DOHH2 (cell line): ENCODE data around the gene HAUS5.

Source experiments
- H3F3A ChIP-seq: fragments of 200-600 bp; sonication (generic), shearing (Covaris generic); 2 replicates; pipeline ENCODE4 v1.6.0; 2016; ENCODE audit warnings: antibody characterized with exemption, mild to moderate bottlenecking; ENCODE audit not compliant: control insufficient read depth, insufficient read depth
- H3K27ac ChIP-seq: fragments of 200-600 bp; sonication (generic); 2 replicates; pipeline ENCODE4 v1.5.1; 2014; ENCODE audit warnings: low read depth, mild to moderate bottlenecking, low read length, moderate library complexity
- H3K27me3 ChIP-seq: fragments of 200-600 bp; sonication (generic); 2 replicates; pipeline ENCODE4 v1.6.1; 2014; ENCODE audit warnings: mild to moderate bottlenecking, low read length, mixed read lengths; ENCODE audit not compliant: control insufficient read depth
- H3K36me3 ChIP-seq: fragments of 200-600 bp; sonication (generic); 2 replicates; pipeline ENCODE4 v1.6.1; 2014; ENCODE audit warnings: mild to moderate bottlenecking, low read length, moderate library complexity, mixed read lengths; ENCODE audit not compliant: control insufficient read depth
- H3K4me1 ChIP-seq: fragments of 200-600 bp; sonication (generic); 2 replicates; pipeline ENCODE4 v1.6.1; 2014; ENCODE audit warnings: mild to moderate bottlenecking, low read length, mixed read lengths; ENCODE audit not compliant: control insufficient read depth
- H3K4me2 ChIP-seq: fragments of 200-600 bp; sonication (generic); 2 replicates; pipeline ENCODE4 v1.6.0; 2014; ENCODE audit warnings: mild to moderate bottlenecking, low read length, moderate library complexity
- H3K4me3 ChIP-seq: fragments of 200-600 bp; sonication (generic); 2 replicates; pipeline ENCODE4 v1.5.1; 2014; ENCODE audit warnings: mild to moderate bottlenecking, low read length, mixed read lengths
- H3K79me2 ChIP-seq: fragments of 200-600 bp; sonication (generic); 2 replicates; pipeline ENCODE4 v1.6.1; 2014; ENCODE audit warnings: mild to moderate bottlenecking, low read length, mixed read lengths; ENCODE audit not compliant: control insufficient read depth
- H3K9me2 ChIP-seq: fragments of 200-600 bp; sonication (generic); replicated peaks from 2 replicates; pipeline ENCODE4 v1.6.1; 2014; ENCODE audit warnings: mild to moderate bottlenecking, low read length, mixed read lengths; ENCODE audit not compliant: control insufficient read depth
- H3K9me3 ChIP-seq: fragments of 200-600 bp; sonication (generic); 2 replicates; pipeline ENCODE4 v1.6.1; 2014; ENCODE audit warnings: antibody characterized with exemption, low read length, mixed read lengths; ENCODE audit not compliant: control insufficient read depth, insufficient read depth
- H4K20me1 ChIP-seq: fragments of 200-600 bp; sonication (generic); 2 replicates; pipeline ENCODE4 v1.6.0; 2014; ENCODE audit warnings: low read depth, mild to moderate bottlenecking, antibody characterized with exemption, low read length, moderate library complexity; ENCODE audit not compliant: control insufficient read depth, insufficient read depth
- EZH2phosphoT487 ChIP-seq: fragments of 200-600 bp; sonication (generic); IDR thresholded peaks from 2 replicates; pipeline ENCODE4 v1.6.1; 2017; ENCODE audit warnings: borderline replicate concordance, mild to moderate bottlenecking, antibody characterized with exemption, low read length, moderate library complexity, mixed read lengths
- TF ChIP-seq, protein P1 (sequence below): fragments of 200-600 bp; sonication (generic); IDR thresholded peaks from one replicate; pipeline ENCODE4 v1.5.1; 2014; ENCODE audit warnings: antibody characterized with exemption, mild to moderate bottlenecking, low read depth, low read length; ENCODE audit not compliant: poor library complexity, severe bottlenecking

HAUS5 gene

DNA sequence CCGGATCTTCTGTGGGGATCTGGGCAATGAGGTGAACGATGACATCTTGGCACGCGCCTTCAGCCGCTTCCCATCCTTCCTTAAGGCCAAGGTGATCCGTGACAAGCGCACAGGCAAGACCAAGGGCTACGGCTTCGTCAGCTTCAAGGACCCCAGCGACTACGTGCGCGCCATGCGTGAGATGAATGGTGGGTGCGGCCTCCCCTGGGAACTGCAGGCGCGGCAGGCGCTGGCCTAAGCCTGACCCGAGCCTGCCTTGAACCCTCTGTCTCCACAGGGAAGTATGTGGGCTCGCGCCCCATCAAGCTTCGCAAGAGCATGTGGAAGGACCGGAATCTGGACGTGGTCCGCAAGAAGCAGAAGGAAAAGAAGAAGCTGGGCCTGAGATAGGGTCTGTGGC lies 24.6 kb downstream of the HAUS5 start:
- Histone ChIP-seq H3K79me2 (no peaks in the 10 kb centered on the region), H3K27me3 (no peaks in the 10 kb centered on the region), H3K4me1 (peaks cover 11% of the 10 kb centered on the region), H3K9me3 (no peaks in the 10 kb centered on the region), H3K36me3 (peaks cover 47% of the 10 kb centered on the region), H3K4me2 (no peak overlapping the region), H4K20me1 (no peaks in the 10 kb centered on the region), H3K9me2 (no peaks in the 10 kb centered on the region), H3K4me3 (no peak overlapping the region), H3F3A (peaks cover 5% of the 10 kb centered on the region), H3K27ac (no peak overlapping the region)
- TF ChIP-seq, protein P1, sequence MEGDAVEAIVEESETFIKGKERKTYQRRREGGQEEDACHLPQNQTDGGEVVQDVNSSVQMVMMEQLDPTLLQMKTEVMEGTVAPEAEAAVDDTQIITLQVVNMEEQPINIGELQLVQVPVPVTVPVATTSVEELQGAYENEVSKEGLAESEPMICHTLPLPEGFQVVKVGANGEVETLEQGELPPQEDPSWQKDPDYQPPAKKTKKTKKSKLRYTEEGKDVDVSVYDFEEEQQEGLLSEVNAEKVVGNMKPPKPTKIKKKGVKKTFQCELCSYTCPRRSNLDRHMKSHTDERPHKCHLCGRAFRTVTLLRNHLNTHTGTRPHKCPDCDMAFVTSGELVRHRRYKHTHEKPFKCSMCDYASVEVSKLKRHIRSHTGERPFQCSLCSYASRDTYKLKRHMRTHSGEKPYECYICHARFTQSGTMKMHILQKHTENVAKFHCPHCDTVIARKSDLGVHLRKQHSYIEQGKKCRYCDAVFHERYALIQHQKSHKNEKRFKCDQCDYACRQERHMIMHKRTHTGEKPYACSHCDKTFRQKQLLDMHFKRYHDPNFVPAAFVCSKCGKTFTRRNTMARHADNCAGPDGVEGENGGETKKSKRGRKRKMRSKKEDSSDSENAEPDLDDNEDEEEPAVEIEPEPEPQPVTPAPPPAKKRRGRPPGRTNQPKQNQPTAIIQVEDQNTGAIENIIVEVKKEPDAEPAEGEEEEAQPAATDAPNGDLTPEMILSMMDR, result no peak
- no peak for TF ChIP-seq EZH2phosphoT487

DNA sequence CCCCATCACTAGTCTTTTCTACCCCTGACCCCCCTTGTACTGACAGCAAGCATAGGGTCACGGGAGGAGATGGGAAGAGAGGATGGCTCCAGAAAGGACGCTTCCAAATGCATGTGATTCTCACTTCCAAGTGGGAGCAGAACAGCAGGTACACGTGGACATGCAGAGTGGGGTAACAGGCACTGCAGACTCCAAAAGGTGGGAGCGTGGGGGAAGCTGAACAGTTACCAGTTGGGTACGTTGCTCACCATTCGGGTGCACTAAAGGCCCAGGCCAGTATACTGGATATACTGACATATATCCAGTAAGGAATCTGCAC lies 26.7 kb downstream of the HAUS5 start:
- peaks cover 30% of the 10 kb centered on the region for H3K36me3 ChIP-seq
- no peak overlapping the region for H3K4me2 ChIP-seq
- H3K9me2 ChIP-seq, result no peaks in the 10 kb centered on the region
- no peak overlapping the region for H3K27ac ChIP-seq
- no peaks in the 10 kb centered on the region for H3K9me3 ChIP-seq
- peaks cover 9% of the 10 kb centered on the region for H3F3A ChIP-seq
- no peaks in the 10 kb centered on the region for H3K27me3 ChIP-seq
- H3K4me1 ChIP-seq, result peaks cover 31% of the 10 kb centered on the region
- TF ChIP-seq, protein P1, result no peak
- TF ChIP-seq EZH2phosphoT487, result no peak
- H3K79me2 ChIP-seq, result no peaks in the 10 kb centered on the region
- no peaks in the 10 kb centered on the region for H4K20me1 ChIP-seq
- no peak overlapping the region for H3K4me3 ChIP-seq

DNA sequence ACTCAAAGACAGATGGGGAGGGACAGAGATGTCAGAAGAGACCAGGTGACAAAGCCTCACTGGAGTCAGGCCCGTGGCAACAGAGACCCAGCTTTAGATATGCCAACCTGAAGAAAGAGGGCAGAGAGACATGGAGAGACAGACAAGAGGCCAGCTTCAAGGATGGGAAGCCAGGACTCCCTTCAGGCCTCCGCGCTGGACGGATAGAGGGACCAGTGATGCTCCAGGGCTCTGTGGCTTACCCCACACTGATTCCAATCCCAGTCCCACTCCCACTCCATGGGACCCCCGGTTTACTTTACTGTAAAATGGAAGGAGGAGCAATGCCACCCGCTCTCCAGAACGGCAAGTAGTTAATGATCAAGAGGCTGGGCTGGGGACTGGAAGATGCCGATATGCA lies 27.3 kb downstream of the HAUS5 start:
- peaks cover 36% of the 10 kb centered on the region for H3K4me1 ChIP-seq
- H3K4me3 ChIP-seq, result no peak overlapping the region
- no peaks in the 10 kb centered on the region for H3K9me2 ChIP-seq
- no peak overlapping the region for H3K27ac ChIP-seq
- H3K36me3 ChIP-seq, result peaks cover 27% of the 10 kb centered on the region
- H3K27me3 ChIP-seq, result no peaks in the 10 kb centered on the region
- no peak overlapping the region for H3K4me2 ChIP-seq
- H4K20me1 ChIP-seq, result no peaks in the 10 kb centered on the region
- H3K9me3 ChIP-seq, result no peaks in the 10 kb centered on the region
- TF ChIP-seq EZH2phosphoT487, result no peak
- TF ChIP-seq, protein P1, result no peak
- H3K79me2 ChIP-seq, result no peaks in the 10 kb centered on the region
- H3F3A ChIP-seq, result peaks cover 13% of the 10 kb centered on the region
